Breast epithelium (tissue), 4 donors: ENCODE results near the gene SUFU. TPM values are rescaled to one million over a fixed set of nuclear protein-coding genes. Genes with fewer than 3 reads are reported as not detected.
"Not testable (repeated sequence)": the region's sequence is repeated elsewhere in the genome, so short reads cannot be mapped to it uniquely, and the experiment has no call there.

ENCODE experiments used
- DNase-seq, 2 donors: peaks; one replicate each; pipeline ENCODE4 v3.0.0-alpha.2; 2019; ENCODE audit warnings: low spot score in 2 of 2
- H3K27ac ChIP-seq, 2 donors: fragments of 200-600 bp; sonication (generic) in 1 of 2; one replicate each; pipeline ENCODE4 v1.5.1; 2016 to 2019; ENCODE audit warnings: mild to moderate bottlenecking in 1 of 2
- H3K27me3 ChIP-seq, 2 donors: fragments of 200-600 bp; sonication (generic) in 1 of 2; one replicate each; pipeline versions ENCODE4 v1.5.1 to v1.6.0; 2017 to 2019; ENCODE audit warnings: control low read depth in 1 of 2, mild to moderate bottlenecking in 1 of 2
- H3K36me3 ChIP-seq: fragments of 200-600 bp; one replicate; pipeline ENCODE4 v1.5.1; 2019
- H3K4me1 ChIP-seq, 2 donors: fragments of 200-600 bp; sonication (generic); one replicate each; pipeline ENCODE4 v1.5.1; 2016 to 2019; ENCODE audit warnings: control low read depth in 1 of 2
- H3K4me3 ChIP-seq, 3 donors: fragments of 200-600 bp; sonication (generic); 1 replicate in 2 of 3; 2 replicates in 1 of 3; pipeline ENCODE4 v1.5.1; 2016 to 2019; ENCODE audit warnings: mild to moderate bottlenecking in 3 of 3, moderate library complexity in 2 of 3
- H3K9me3 ChIP-seq, 2 donors: fragments of 200-600 bp; sonication (generic) in 1 of 2; one replicate each; pipeline ENCODE4 v1.5.1; 2016 to 2019; ENCODE audit warnings: control low read depth in 1 of 2
- POLR2A ChIP-seq: fragments of 450-650 bp; IDR thresholded peaks from one replicate; pipeline ENCODE4 v1.6.1; 2016; ENCODE audit warnings: antibody characterized with exemption, mild to moderate bottlenecking, moderate library complexity
- POLR2AphosphoS5 ChIP-seq, 3 donors: sonication (generic); formaldehyde crosslinking; IDR thresholded peaks; one replicate each; pipeline ENCODE4 v1.6.1; 2017; ENCODE audit warnings: antibody characterized with exemption in 3 of 3
- intact Hi-C: fragments of 100-400 bp; cut with DNase I; formaldehyde crosslinking; loops from one replicate; pipeline ENCODE4 v1.15.1; 2023; ENCODE audit warnings: low total_unique reads
- total RNA-seq, 3 donors: library from RNA; depleted of rRNA; stranded (reverse); fragments of >200 nt; gene quantifications; one replicate each; pipeline ENCODE4 v1.1.0, GENCODE V29; 2016
- TF ChIP-seq, protein P1 (sequence below), 3 donors: fragments of 450-650 bp; IDR thresholded peaks; one replicate each; pipeline ENCODE4 v1.5.1; 2016 to 2017; ENCODE audit warnings: antibody characterized with exemption in 3 of 3, mild to moderate bottlenecking in 3 of 3, moderate library complexity in 3 of 3

SUFU gene
- total RNA-seq, 3 donors from 2014 or later = 6.2 to 9.1 (median 8.6) TPM

DNA sequence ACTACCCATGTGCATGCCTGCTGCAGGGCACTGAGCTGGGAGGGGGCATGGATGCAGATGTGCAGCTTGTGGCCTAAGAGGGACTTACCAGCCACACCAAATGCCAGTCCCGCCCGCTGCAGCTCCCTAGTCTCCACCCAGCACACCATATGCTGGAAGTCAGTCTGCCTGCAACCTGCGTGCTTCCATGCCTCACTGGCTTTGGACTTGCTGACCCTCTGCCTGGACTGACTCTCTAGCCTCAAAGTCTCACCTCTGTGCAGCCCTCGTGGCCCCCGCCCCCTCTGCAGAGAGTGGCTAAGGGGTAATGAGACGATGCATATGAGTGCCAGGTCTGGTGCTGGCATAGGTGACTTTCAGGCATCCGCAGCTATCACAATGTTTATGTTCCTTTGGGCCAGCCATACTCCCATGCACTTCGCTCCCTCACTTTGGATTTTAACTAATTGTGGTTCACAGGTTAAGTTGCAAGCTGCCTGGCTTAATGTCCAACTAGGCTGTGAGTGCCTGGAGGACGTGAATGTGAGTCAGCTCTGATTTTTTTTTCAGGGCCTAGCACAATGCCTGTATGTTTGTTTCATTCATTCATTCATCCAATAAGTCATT, 162.2 kb downstream of the SUFU start:
- no peak overlapping the region for H3K27ac ChIP-seq
- H3K9me3 ChIP-seq = no peaks in the 10 kb centered on the region
- no peaks in the 10 kb centered on the region for H3K27me3 ChIP-seq
- TF ChIP-seq POLR2A = no peak
- no peak for DNase-seq
- intact Hi-C loops = no loop called here
- peaks cover 0 to 4% of the 10 kb centered on the region in 2 donors for H3K4me1 ChIP-seq
- H3K36me3 ChIP-seq = no peaks in the 10 kb centered on the region
- no peak overlapping the region for H3K4me3 ChIP-seq

DNA sequence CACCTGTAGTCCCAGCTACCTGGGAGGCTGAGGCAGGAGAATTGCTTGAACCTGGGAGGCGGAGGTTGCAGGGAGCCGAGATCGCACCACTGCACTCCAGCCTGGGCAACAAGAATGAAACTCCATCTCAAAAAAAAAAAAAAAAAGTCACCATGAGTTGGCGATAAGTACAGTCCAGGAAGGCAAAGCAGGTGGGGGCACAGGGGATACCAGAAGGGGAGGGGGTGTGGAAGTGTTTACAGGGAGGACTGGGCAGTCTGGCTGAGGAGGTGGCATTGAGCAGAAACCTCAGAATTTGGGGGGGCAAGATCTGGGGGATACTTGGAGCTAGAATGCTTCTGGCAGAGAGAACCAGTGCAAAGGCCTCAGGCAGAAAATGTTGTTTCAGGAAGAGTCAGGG, 163.6 kb downstream of the SUFU start:
- H3K27me3 ChIP-seq, H3K27ac ChIP-seq, intact Hi-C loops, H3K4me3 ChIP-seq, H3K36me3 ChIP-seq, H3K4me1 ChIP-seq, DNase-seq, H3K9me3 ChIP-seq: not testable (repeated sequence)

DNA sequence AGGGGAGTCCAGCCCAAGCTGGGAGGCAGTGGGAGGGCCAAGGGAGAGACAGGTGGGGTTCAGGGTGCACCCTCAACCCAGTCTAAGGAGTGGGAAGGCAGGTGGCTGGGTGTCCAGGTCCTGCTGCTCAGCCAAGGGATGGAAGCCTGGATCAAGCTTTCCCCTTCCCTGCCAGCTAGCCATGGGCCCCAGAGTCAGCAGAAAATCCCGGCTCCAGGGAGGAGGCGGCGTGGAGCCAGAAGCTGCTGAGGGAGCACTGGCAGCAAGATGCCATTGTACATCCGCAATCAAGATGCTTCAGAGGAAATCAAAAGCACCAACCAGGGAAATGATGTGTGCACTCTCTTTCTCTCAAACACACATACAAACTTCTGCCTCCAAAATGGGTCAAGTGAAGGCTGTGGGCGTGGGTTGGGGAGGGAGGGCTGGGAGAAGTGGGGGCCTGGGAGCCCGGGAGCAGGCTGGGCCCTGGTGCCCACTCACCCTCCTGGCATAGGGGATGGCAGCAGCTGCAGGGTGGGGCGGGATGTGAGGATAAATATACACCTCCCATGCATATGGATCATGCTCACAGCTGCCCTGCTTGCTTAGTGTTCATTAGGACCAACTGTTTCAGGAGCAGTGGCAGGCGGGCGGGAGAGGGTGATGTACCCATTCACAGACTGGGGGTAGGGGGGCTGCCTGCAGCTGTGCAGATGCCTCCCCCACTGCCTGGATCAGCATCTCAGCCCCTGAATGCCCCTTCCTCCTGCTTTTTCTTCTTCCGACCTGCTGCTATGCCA, 164.7 kb downstream of the SUFU start:
- no peak overlapping the region for H3K27ac ChIP-seq
- no peaks in the 10 kb centered on the region for H3K27me3 ChIP-seq
- H3K4me1 ChIP-seq = no peaks in the 10 kb centered on the region
- no peak for DNase-seq
- H3K9me3 ChIP-seq = no peaks in the 10 kb centered on the region
- H3K4me3 ChIP-seq = no peak overlapping the region
- no peaks in the 10 kb centered on the region for H3K36me3 ChIP-seq
- intact Hi-C loops = no loop called here
- TF ChIP-seq, protein P1, sequence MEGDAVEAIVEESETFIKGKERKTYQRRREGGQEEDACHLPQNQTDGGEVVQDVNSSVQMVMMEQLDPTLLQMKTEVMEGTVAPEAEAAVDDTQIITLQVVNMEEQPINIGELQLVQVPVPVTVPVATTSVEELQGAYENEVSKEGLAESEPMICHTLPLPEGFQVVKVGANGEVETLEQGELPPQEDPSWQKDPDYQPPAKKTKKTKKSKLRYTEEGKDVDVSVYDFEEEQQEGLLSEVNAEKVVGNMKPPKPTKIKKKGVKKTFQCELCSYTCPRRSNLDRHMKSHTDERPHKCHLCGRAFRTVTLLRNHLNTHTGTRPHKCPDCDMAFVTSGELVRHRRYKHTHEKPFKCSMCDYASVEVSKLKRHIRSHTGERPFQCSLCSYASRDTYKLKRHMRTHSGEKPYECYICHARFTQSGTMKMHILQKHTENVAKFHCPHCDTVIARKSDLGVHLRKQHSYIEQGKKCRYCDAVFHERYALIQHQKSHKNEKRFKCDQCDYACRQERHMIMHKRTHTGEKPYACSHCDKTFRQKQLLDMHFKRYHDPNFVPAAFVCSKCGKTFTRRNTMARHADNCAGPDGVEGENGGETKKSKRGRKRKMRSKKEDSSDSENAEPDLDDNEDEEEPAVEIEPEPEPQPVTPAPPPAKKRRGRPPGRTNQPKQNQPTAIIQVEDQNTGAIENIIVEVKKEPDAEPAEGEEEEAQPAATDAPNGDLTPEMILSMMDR (IDR thresholded peaks at IDR 0.05) = no peak
- no peak for TF ChIP-seq POLR2AphosphoS5 (IDR thresholded peaks at IDR 0.05)

DNA sequence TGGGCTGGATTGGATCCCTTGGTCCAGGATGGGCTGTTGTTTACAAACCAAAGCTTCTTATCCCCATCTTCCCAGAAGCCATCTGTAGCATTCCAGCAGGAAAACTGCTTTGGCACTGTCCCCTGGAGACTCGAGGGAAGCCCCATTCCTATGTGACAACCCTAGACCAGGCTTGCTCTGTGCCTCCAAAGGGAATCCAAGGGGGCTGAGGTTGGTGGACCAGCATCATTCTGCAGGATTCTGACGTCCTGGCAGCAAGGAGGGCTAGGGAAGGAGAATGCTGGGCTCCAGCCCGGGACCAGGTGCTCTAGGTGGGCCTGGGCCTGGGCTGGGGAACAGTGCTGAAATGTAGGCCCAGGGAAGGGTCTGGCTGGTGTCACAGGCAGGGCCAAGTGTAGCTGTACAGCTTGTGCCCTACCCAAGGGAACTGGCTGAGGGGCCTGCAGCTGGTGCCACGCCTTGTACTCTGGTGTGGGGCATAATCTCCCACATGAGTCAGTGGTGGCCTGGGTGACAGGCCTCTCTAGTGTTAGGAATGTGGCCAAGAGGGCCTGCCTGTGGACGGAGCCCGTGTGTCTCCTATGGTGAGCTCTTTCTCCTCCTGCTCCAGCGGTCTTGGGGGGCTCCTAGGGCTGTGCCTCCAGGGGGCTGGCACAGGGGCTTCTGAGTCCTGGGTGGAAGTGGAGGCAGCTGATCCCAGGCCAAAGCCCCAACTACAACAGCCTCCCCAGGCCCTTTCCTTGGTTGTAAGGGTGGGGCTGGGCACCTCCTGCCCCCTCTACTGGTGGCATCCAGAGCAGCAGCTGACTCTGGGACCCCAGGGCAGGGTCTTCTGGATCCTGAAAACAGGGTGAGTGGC, 165.7 kb downstream of the SUFU start:
- no peak for DNase-seq
- no peak for TF ChIP-seq POLR2A
- TF ChIP-seq, protein P1 (IDR thresholded peaks at IDR 0.05) = peak in 1 of 3 donors; percentile 17
- Histone ChIP-seq H3K4me3 (no peak overlapping the region), H3K9me3 (no peaks in the 10 kb centered on the region), H3K36me3 (no peaks in the 10 kb centered on the region), H3K27ac (no peak overlapping the region), H3K4me1 (no peaks in the 10 kb centered on the region), H3K27me3 (no peaks in the 10 kb centered on the region)
- intact Hi-C loops = no loop called here

DNA sequence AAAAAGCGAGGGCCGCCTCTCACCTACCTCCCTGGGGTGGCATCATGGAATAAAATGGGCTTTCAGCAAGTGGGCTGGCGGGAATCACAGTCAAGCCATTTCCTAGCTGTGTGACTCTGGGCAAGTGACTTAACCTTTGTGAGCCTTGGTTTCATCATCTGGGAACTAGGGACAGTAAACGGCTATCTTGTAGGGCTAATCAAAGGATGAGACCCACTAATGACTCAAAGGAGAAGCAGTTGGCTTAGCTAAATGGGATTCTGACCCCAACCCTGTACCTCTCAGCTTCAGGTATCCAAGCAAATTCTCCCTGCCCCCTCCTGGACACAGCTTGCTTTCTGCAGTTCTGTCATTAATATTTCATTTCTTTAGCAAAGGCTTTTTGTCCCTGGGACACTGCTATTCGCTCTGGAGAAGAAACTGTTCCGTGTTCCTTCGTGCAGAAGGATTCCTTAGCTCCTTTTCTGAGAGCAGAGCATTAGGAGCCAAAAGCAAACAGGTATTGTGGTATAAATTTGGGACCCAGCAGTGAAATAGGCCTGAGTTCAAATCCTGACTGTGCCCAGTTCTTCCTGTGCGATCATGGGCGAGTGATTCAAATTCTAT, 166.4 kb downstream of the SUFU start:
- H3K27ac ChIP-seq = no peak overlapping the region
- intact Hi-C loops = no loop called here
- TF ChIP-seq POLR2A (no peak), POLR2AphosphoS5 (IDR thresholded peaks at IDR 0.05) (no peak)
- TF ChIP-seq, protein P1 (IDR thresholded peaks at IDR 0.05) = no peak
- no peaks in the 10 kb centered on the region for H3K27me3 ChIP-seq
- no peaks in the 10 kb centered on the region for H3K9me3 ChIP-seq
- no peaks in the 10 kb centered on the region for H3K36me3 ChIP-seq
- peaks cover 1 to 4% of the 10 kb centered on the region in 2 donors for H3K4me1 ChIP-seq
- DNase-seq = no peak
- no peak overlapping the region for H3K4me3 ChIP-seq
